ENCODE results near the gene DGCR6L.
"Not testable (repeated sequence)": the region's sequence is repeated elsewhere in the genome, so short reads cannot be mapped to it uniquely, and the experiment has no call there.

DNA sequence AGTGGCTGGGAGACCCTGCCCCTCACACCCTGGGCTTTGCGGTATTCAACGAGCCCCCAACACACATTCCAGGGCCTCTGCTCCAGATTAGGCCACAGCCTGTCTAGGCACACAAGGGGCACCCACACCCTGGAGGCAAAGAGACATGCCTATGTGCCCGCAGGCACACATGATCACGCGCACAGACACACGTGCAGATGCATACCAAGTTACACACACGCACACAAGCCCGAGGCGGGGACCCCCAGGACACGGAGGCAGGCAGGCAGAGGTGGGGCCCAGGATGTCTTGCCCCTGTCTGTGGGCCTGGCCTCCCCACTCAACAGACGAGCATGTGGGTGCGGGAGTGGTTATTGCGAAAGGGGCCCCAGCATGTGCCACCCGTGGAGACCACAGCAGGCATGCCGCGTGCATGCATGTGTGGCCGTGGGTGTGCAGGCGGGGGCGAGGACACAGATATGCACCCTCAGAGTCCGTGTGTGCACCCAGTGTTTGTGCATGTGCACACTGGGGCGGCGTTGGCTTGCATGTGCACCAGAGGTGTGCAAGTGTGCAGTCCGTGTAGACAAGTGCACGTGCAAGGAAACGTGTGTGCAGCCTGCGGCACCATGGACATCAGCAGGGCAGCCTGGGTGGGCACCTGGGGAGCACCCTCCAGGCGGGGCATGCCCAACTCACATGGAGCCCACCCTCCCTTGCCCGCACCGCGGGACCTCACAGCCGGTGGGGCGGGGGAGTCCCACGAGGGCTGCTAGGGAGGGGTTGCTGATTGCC lies 53.0 kb downstream of the DGCR6L start:
- TF ChIP-seq, protein P1, sequence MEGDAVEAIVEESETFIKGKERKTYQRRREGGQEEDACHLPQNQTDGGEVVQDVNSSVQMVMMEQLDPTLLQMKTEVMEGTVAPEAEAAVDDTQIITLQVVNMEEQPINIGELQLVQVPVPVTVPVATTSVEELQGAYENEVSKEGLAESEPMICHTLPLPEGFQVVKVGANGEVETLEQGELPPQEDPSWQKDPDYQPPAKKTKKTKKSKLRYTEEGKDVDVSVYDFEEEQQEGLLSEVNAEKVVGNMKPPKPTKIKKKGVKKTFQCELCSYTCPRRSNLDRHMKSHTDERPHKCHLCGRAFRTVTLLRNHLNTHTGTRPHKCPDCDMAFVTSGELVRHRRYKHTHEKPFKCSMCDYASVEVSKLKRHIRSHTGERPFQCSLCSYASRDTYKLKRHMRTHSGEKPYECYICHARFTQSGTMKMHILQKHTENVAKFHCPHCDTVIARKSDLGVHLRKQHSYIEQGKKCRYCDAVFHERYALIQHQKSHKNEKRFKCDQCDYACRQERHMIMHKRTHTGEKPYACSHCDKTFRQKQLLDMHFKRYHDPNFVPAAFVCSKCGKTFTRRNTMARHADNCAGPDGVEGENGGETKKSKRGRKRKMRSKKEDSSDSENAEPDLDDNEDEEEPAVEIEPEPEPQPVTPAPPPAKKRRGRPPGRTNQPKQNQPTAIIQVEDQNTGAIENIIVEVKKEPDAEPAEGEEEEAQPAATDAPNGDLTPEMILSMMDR (IDR thresholded peaks at IDR 0.05), result not testable (repeated sequence)
- not testable (repeated sequence) for TF ChIP-seq POLR2A (IDR thresholded peaks at IDR 0.05)

Measured in thyroid gland (tissue), 4 donors.